IMR-90 (cell line): ENCODE results near the gene MDM4. TPM values are rescaled to one million over a fixed set of nuclear protein-coding genes. Genes with fewer than 3 reads are reported as not detected.
"Not testable (repeated sequence)": the region's sequence is repeated elsewhere in the genome, so short reads cannot be mapped to it uniquely, and the experiment has no call there.

ENCODE experiments used
- ATAC-seq: fragments of 200-7000 bp; cut with Tn5 transposase; 2 replicates; pipeline ENCODE4 v1.9.1; 2020; ENCODE audit warnings: low read depth, mild to moderate bottlenecking, moderate library complexity
- BruUV-seq: library from RNA; stranded (reverse); fragments of 400-500 nt; replicated peaks from 2 replicates; lab custom pipeline; 2021; lab: Mats Ljungman, UMichigan
- CTCF ChIA-PET: fragments of 300-600 bp; formaldehyde crosslinking; extraction: SDS; loops from one replicate; lab custom pipeline; 2021; ENCODE audit warnings: antibody characterized with exemption; lab: Yijun Ruan, JAX
- POLR2A ChIA-PET: fragments of 300-600 bp; sonication (Branson Sonifier 250); formaldehyde crosslinking; loops from one replicate; lab custom pipeline; 2022; ENCODE audit warnings: antibody characterized with exemption; ENCODE audit not compliant: unreplicated experiment; lab: Charles Lee
- DNase-seq: peaks from one replicate; pipeline ENCODE4 v3.0.0; 2013
- H2AFZ ChIP-seq: replicated peaks from 2 replicates; pipeline ENCODE3; 2013; ENCODE audit warnings: low read length, mild to moderate bottlenecking; ENCODE audit not compliant: poor library complexity
- H2AK5ac ChIP-seq: 2 replicates; pipeline ENCODE4 v1.6.1; 2013; ENCODE audit warnings: low read depth, low read length, inconsistent platforms
- H2AK9ac ChIP-seq: replicated peaks from 2 replicates; pipeline ENCODE3; 2013; ENCODE audit warnings: mild to moderate bottlenecking, low read depth, low read length, moderate library complexity; ENCODE audit not compliant: poor library complexity
- H2BK120ac ChIP-seq: 2 replicates; pipeline ENCODE4 v1.6.1; 2013; ENCODE audit warnings: low read depth, low read length, inconsistent platforms
- H2BK15ac ChIP-seq: 3 replicates; pipeline ENCODE4 v1.6.1; 2013; ENCODE audit warnings: low read depth, low read length, inconsistent platforms
- H2BK20ac ChIP-seq: 2 replicates; pipeline ENCODE4 v1.6.1; 2013; ENCODE audit warnings: low read depth, mild to moderate bottlenecking, inconsistent platforms, low read length, moderate library complexity
- H2BK5ac ChIP-seq: 2 replicates; pipeline ENCODE4 v1.6.1; 2013; ENCODE audit warnings: mild to moderate bottlenecking, low read depth, low read length, inconsistent platforms; ENCODE audit not compliant: poor library complexity, severe bottlenecking
- H3K14ac ChIP-seq: replicated peaks from 2 replicates; pipeline ENCODE4 v1.6.1; 2013; ENCODE audit warnings: low read depth, low read length, inconsistent platforms
- H3K18ac ChIP-seq: 2 replicates; pipeline ENCODE4 v1.6.1; 2013; ENCODE audit warnings: low read depth, low read length, control low read depth
- H3K23ac ChIP-seq: 2 replicates; pipeline ENCODE4 v1.6.1; 2013; ENCODE audit warnings: low read depth, low read length, inconsistent platforms
- H3K27ac ChIP-seq: 2 replicates; pipeline ENCODE4 v1.5.1; 2013; ENCODE audit warnings: mild to moderate bottlenecking, control low read depth, low read length; ENCODE audit not compliant: insufficient read depth
- H3K27me3 ChIP-seq: 2 replicates; pipeline ENCODE4 v1.6.1; 2013; ENCODE audit warnings: low read length; ENCODE audit not compliant: control insufficient read depth, insufficient read depth
- H3K36me3 ChIP-seq: 2 replicates; pipeline ENCODE4 v1.6.1; 2013; ENCODE audit warnings: low read length, mixed read lengths; ENCODE audit not compliant: control insufficient read depth, insufficient read depth
- H3K4ac ChIP-seq: 2 replicates; pipeline ENCODE4 v1.6.1; 2013; ENCODE audit warnings: low read depth, low read length, inconsistent platforms
- H3K4me1 ChIP-seq: 2 replicates; pipeline ENCODE4 v1.6.1; 2013; ENCODE audit warnings: low read length, mixed read lengths; ENCODE audit not compliant: control insufficient read depth, insufficient read depth
- H3K4me2 ChIP-seq: 2 replicates; pipeline ENCODE4 v1.6.1; 2013; ENCODE audit warnings: low read depth, mild to moderate bottlenecking, control low read depth, low read length, moderate library complexity
- H3K4me3 ChIP-seq: 2 replicates; pipeline ENCODE4 v1.5.1; 2013; ENCODE audit warnings: low read depth, mild to moderate bottlenecking, control low read depth, low read length, moderate library complexity; ENCODE audit not compliant: insufficient read depth
- H3K56ac ChIP-seq: 2 replicates; pipeline ENCODE4 v1.6.1; 2013; ENCODE audit warnings: low read length, inconsistent platforms; ENCODE audit not compliant: insufficient read depth; ENCODE audit errors: extremely low read depth
- H3K79me1 ChIP-seq, 2 experiments: 2 replicates each; pipeline ENCODE4 v1.6.1; 2013; ENCODE audit warnings: low read length in 2 of 2, inconsistent platforms in 1 of 2, low read depth in 1 of 2
- H3K9ac ChIP-seq: 2 replicates; pipeline ENCODE4 v1.6.1; 2013; ENCODE audit warnings: low read depth, low read length, control low read depth
- H3K9me1 ChIP-seq: 2 replicates; pipeline ENCODE4 v1.6.1; 2013; ENCODE audit warnings: low read length, inconsistent platforms; ENCODE audit not compliant: insufficient read depth
- H3K9me3 ChIP-seq: 2 replicates; pipeline ENCODE4 v1.6.1; 2013; ENCODE audit warnings: low read length; ENCODE audit not compliant: control insufficient read depth, insufficient read depth
- H4K20me1 ChIP-seq: 2 replicates; pipeline ENCODE4 v1.6.1; 2013; ENCODE audit warnings: low read length, inconsistent platforms; ENCODE audit not compliant: insufficient read depth
- H4K5ac ChIP-seq: 2 replicates; pipeline ENCODE4 v1.6.1; 2013; ENCODE audit warnings: mild to moderate bottlenecking, low read depth, low read length, control low read depth
- H4K8ac ChIP-seq, 2 experiments: 2 replicates each; pipeline ENCODE4 v1.6.1; 2013; ENCODE audit warnings: low read depth in 2 of 2, low read length in 2 of 2, control low read depth in 1 of 2, inconsistent platforms in 1 of 2
- H4K91ac ChIP-seq: 2 replicates; pipeline ENCODE4 v1.6.1; 2013; ENCODE audit warnings: low read depth, low read length, inconsistent platforms; ENCODE audit not compliant: insufficient read depth
- WGBS, 2 experiments: methylation state at CpG; one replicate each; pipeline versions ENCODE4 v1.1.5 to v1.1.7; 2013; ENCODE audit warnings: missing lambda C conversion rate in 2 of 2; ENCODE audit not compliant: insufficient read length in 1 of 2; ENCODE audit errors: extremely low coverage in 2 of 2; 5-methylcytosine and 5-hydroxymethylcytosine counted together
- dilution Hi-C: fragments of 300-500 bp; cut with HindIII; formaldehyde crosslinking; loops from one replicate; pipeline ENCODE4 v1.14.3; 2018; ENCODE audit warnings: low sequenced_read_pairs; ENCODE audit not compliant: unreplicated experiment
- in situ Hi-C: fragments of 300-500 bp; cut with MboI; formaldehyde crosslinking; loops from 3 replicates; pipeline ENCODE4 v1.14.3; 2019; ENCODE audit warnings: low sequenced_read_pairs, inconsistent platforms, mixed read lengths
- intact Hi-C: fragments of 100-400 bp; cut with micrococcal nuclease; formaldehyde crosslinking; loops from 2 replicates; pipeline ENCODE4 v1.10.0; 2022
- polyA plus RNA-seq, 3 experiments: library from polyadenylated mRNA; depleted of rRNA; stranded (reverse); fragments of >200 nt; gene quantifications; 2 replicates each; pipeline ENCODE4 v1.2.3, GENCODE V29; 2012; ENCODE audit warnings: low replicate concordance in 1 of 3
- total RNA-seq: library from RNA; depleted of rRNA; stranded (reverse); fragments of >200 nt; gene quantifications from 2 replicates; pipeline ENCODE4 v1.2.3, GENCODE V29; 2012

MDM4 gene
- total and polyA plus RNA-seq, 2 of the 4 experiments (the other 2 are of a cell fraction), result 7.4 to 20.1 TPM

DNA sequence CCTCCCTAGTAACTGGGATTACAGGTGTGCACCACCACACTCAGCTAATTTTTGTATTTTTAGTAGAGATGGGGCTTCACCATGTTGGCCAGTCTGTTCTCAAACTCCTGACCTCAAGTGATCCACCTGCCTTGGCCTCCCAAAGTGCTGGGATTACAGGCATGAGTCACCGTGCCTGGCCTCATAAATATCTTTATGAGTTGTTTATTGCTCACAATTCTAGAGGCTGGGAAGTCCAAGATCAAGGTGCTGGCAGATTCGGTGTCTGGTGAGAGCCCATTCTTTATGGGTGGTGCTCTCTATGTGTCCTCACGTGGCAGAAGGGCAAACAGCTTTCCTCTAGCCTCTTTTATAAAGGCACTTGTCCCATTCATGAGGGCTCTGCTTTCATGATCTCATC, 53.8 kb downstream of the MDM4 start:
- CTCF ChIA-PET, result interaction anchor here (4.8 kb wide), 1 partner anchor 237 kb away, joined by 19 read pairs; no protein-coding TSS in a partner anchor
- WGBS, 2 experiments, result 43% methylated on average over 1 of the region's 3 CpGs; no CpG with 5 or more reads in 1 of the 2 experiments

More for the DNA sequence above, 53.8 kb downstream of the MDM4 start:
- H3K9me3 ChIP-seq, dilution Hi-C loops, H3K23ac ChIP-seq, H3K27ac ChIP-seq, H3K9ac ChIP-seq, H3K14ac ChIP-seq, H3K27me3 ChIP-seq, H3K4me2 ChIP-seq, H3K79me1 ChIP-seq, H2AK5ac ChIP-seq, H4K5ac ChIP-seq, H2BK15ac ChIP-seq, H2BK120ac ChIP-seq, H4K20me1 ChIP-seq, H3K36me3 ChIP-seq, H3K4ac ChIP-seq, ATAC-seq, POLR2A ChIA-PET, H3K9me1 ChIP-seq, H4K8ac ChIP-seq, H2AK9ac ChIP-seq, intact Hi-C loops, H2BK5ac ChIP-seq, H3K4me1 ChIP-seq, in situ Hi-C loops, H3K4me3 ChIP-seq, H2AFZ ChIP-seq, H4K91ac ChIP-seq, H2BK20ac ChIP-seq, BruUV-seq, H3K18ac ChIP-seq, H3K56ac ChIP-seq, DNase-seq: not testable (repeated sequence)
